ENCODE results near the gene KDM3A.
A peak's percentile ranks its signal among the peaks of the same experiment; 100 is the strongest.

The KDM3A gene

GRCh38 chr2:86440631-86441391, at the start of gene KDM3A:
TSS of gene KDM3A (plus strand) at chr2:86441371. CDS start at chr2:86442048, 677 bp downstream.
- DNase-seq = peak; percentile 99

- no peak for DNase-seq
Observed at GRCh38 chr2:86392873-86393518, 48.2 kb upstream of the KDM3A start.

- no peak for DNase-seq
Observed at GRCh38 chr2:86393521-86394491, 47.4 kb upstream of the KDM3A start.

GRCh38 chr2:86396291-86396785, 44.8 kb upstream of the KDM3A start:
- peak; percentile 14 for DNase-seq

- DNase-seq = no peak
Observed at GRCh38 chr2:86397986-86398385, 43.2 kb upstream of the KDM3A start.

GRCh38 chr2:86398500-86399474, 42.4 kb upstream of the KDM3A start:
- no peak for DNase-seq

GRCh38 chr2:86400321-86400720, 40.9 kb upstream of the KDM3A start:
- no peak for DNase-seq

GRCh38 chr2:86410581-86410980, 30.6 kb upstream of the KDM3A start:
- no peak for DNase-seq

- DNase-seq = no peak
Observed at GRCh38 chr2:86411396-86411795, 29.8 kb upstream of the KDM3A start.

- DNase-seq = no peak
Observed at GRCh38 chr2:86412007-86412406, 29.2 kb upstream of the KDM3A start.

- DNase-seq = no peak
Observed at GRCh38 chr2:86413296-86414094, 27.7 kb upstream of the KDM3A start.

GRCh38 chr2:86414996-86415395, 26.2 kb upstream of the KDM3A start:
- no peak for DNase-seq

GRCh38 chr2:86416146-86416545, 25.0 kb upstream of the KDM3A start:
- no peak for DNase-seq

GRCh38 chr2:86417961-86418360, 23.2 kb upstream of the KDM3A start:
- DNase-seq = no peak

GRCh38 chr2:86420913-86421312, 20.3 kb upstream of the KDM3A start:
- DNase-seq = no peak

- no peak for DNase-seq
Observed at GRCh38 chr2:86426271-86426670, 14.9 kb upstream of the KDM3A start.

GRCh38 chr2:86429335-86429734, 11.8 kb upstream of the KDM3A start:
- DNase-seq = no peak

GRCh38 chr2:86430368-86430767, 10.8 kb upstream of the KDM3A start:
- no peak for DNase-seq

- DNase-seq = no peak
Observed at GRCh38 chr2:86433137-86433536, 8.0 kb upstream of the KDM3A start.

- DNase-seq = no peak
Observed at GRCh38 chr2:86434290-86434689, 6.9 kb upstream of the KDM3A start.

- DNase-seq = no peak
Observed at GRCh38 chr2:86435531-86435930, 5.6 kb upstream of the KDM3A start.
